Cardiac ventricle fibroblast (primary cell): ENCODE measurements around the gene GCC2. TPM values are rescaled to one million over a fixed set of nuclear protein-coding genes. Genes with fewer than 3 reads are reported as not detected.

Source experiments
- total RNA-seq: library from RNA; depleted of rRNA; stranded (reverse); fragments of >200 nt; gene quantifications from 2 replicates; pipeline ENCODE4 v1.2.3, GENCODE V29; 2015

The GCC2 gene
- 18.3 and 25.1 TPM in 2 replicates for total RNA-seq

GRCh38 chr2:108448678-108449409 is at the start of gene GCC2:
Gene GCC2 (plus strand): TSS chr2:108449206. CDS start chr2:108449275, 69 bp downstream.

GRCh38 chr2:108533832-108534583 is 85.0 kb downstream of the GCC2 start, which contains the start of gene LIMS1:
Gene LIMS1 (plus strand): TSS chr2:108534470. CDS start chr2:108534563, 93 bp downstream.

Other genes starting within 250 kb of the GCC2 start
- not detected in 2 replicates for gene SULT1C3, start 209.2 kb upstream of the GCC2 start, total RNA-seq
- not detected in 2 replicates for gene SULT1C2, start 160.3 kb upstream of the GCC2 start, total RNA-seq
- gene SULT1C4, start 71.3 kb upstream of the GCC2 start, total RNA-seq = not detected in 2 replicates
- gene LIMS1, start 85.3 kb downstream of the GCC2 start, total RNA-seq = 71.3 and 81.6 TPM in 2 replicates